ENCODE measurements around the gene MRPL2. TPM values are rescaled to one million over a fixed set of nuclear protein-coding genes. Genes with fewer than 3 reads are reported as not detected.

The MRPL2 gene
- total RNA-seq, 2 experiments from 2014 or later, result 42.8 to 48.0 TPM

DNA sequence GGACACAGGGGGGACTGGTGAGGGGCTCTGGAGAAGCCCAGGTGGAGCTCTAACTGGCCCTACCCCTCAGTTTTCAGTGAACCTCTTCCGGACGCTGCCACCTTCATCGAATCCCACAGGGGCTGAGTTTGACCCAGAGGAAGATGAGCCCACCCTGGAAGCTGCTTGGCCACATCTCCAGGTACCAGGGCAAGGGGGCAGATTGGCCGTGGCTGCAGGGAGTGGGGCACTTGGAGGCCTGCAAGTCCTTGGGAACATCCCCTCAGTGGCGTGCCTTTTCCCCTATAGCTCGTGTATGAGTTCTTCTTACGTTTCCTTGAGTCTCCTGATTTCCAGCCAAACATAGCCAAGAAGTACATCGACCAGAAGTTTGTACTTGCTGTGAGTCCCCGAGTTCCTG lies 52.1 kb downstream of the MRPL2 start:
- Histone ChIP-seq H3K27ac (ENCODE audit: low read depth in 1 of 2, low read length in 2 of 2) (no peak overlapping the region), H3K9me3 (ENCODE audit: control insufficient read depth in 1 of 2, insufficient read depth in 1 of 2, low read length in 2 of 2) (no peaks in the 10 kb centered on the region), H3K4me1 (ENCODE audit: insufficient read depth, low read length) (peaks cover 6% of the 10 kb centered on the region), H3K4me3 (ENCODE audit: low read length) (no peak overlapping the region), H3K27me3 (ENCODE audit: control insufficient read depth in 1 of 2, insufficient read depth in 2 of 2, low read length in 2 of 2) (no peaks in the 10 kb centered on the region), H3K36me3 (ENCODE audit: insufficient read depth, low read length) (peaks cover 62% of the 10 kb centered on the region)
- peaks cover 69% of the 10 kb centered on the region for H3K36me3 Mint-ChIP-seq (ENCODE audit: low read depth)
- ATAC-seq (ENCODE audit: poor library complexity) (no peak), DNase-seq (no peak)
- TF ChIP-seq, protein P1, sequence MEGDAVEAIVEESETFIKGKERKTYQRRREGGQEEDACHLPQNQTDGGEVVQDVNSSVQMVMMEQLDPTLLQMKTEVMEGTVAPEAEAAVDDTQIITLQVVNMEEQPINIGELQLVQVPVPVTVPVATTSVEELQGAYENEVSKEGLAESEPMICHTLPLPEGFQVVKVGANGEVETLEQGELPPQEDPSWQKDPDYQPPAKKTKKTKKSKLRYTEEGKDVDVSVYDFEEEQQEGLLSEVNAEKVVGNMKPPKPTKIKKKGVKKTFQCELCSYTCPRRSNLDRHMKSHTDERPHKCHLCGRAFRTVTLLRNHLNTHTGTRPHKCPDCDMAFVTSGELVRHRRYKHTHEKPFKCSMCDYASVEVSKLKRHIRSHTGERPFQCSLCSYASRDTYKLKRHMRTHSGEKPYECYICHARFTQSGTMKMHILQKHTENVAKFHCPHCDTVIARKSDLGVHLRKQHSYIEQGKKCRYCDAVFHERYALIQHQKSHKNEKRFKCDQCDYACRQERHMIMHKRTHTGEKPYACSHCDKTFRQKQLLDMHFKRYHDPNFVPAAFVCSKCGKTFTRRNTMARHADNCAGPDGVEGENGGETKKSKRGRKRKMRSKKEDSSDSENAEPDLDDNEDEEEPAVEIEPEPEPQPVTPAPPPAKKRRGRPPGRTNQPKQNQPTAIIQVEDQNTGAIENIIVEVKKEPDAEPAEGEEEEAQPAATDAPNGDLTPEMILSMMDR (IDR thresholded peaks at IDR 0.05), result no peak
- POLR2A ChIA-PET, result interaction anchor here (1.0 kb wide), 1 partner anchor 23 kb away, joined by 5 read pairs; the partner anchor contains the start of gene PPP2R5D
- peaks cover 2% of the 10 kb centered on the region for H3K4me1 Mint-ChIP-seq (ENCODE audit: low read depth)
- no peaks in the 10 kb centered on the region for H3K27me3 Mint-ChIP-seq
- H3K9me3 Mint-ChIP-seq, result no peaks in the 10 kb centered on the region
- CTCF ChIA-PET, result interaction anchor here (1.1 kb wide), 1 partner anchor 106 kb away, joined by 4 read pairs; no protein-coding TSS in a partner anchor
- no peak overlapping the region for H3K4me3 Mint-ChIP-seq
- H3K27ac Mint-ChIP-seq, result no peak overlapping the region
- intact Hi-C loops (cut with DNase I, micrococcal nuclease), result no loop called here

DNA sequence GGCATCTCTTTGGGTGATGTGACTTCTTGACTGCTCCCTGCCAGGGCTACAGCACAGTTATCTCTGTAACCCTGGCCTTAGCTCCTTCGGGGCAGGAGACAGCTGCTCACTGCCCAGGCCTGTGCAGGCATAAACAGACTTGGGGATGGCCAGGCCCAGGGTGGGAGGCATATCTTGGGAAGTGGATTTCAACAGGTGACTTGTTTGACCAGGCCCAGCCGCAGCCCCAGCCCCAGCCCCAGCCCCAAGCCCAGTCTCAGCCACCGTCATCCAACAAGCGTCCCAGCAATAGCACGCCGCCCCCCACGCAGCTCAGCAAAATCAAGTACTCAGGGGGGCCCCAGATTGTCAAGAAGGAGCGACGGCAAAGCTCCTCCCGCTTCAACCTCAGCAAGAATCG lies 53.0 kb downstream of the MRPL2 start:
- no peak overlapping the region for H3K4me3 ChIP-seq (ENCODE audit: low read length)
- H3K4me1 ChIP-seq (ENCODE audit: insufficient read depth, low read length), result no peaks in the 10 kb centered on the region
- ChIA-PET CTCF (interaction anchor here (1.1 kb wide), 1 partner anchor 105 kb away, joined by 4 read pairs; no protein-coding TSS in a partner anchor), POLR2A (interaction anchor here (0.6 to 1.5 kb wide), 2 partner anchors 76 to 416 kb away, joined by 3 read pairs; no protein-coding TSS in a partner anchor)
- intact Hi-C loops (cut with DNase I, micrococcal nuclease), result no loop called here
- H3K27ac ChIP-seq (ENCODE audit: low read depth in 1 of 2, low read length in 2 of 2), result no peak overlapping the region
- no peaks in the 10 kb centered on the region for H3K27me3 Mint-ChIP-seq
- ATAC-seq (ENCODE audit: poor library complexity) (no peak), DNase-seq (no peak)
- TF ChIP-seq, protein P1 (IDR thresholded peaks at IDR 0.05), result no peak
- no peaks in the 10 kb centered on the region for H3K27me3 ChIP-seq (ENCODE audit: control insufficient read depth in 1 of 2, insufficient read depth in 2 of 2, low read length in 2 of 2)
- peaks cover 56% of the 10 kb centered on the region for H3K36me3 ChIP-seq (ENCODE audit: insufficient read depth, low read length)
- no peaks in the 10 kb centered on the region for H3K9me3 Mint-ChIP-seq
- no peaks in the 10 kb centered on the region for H3K9me3 ChIP-seq (ENCODE audit: control insufficient read depth in 1 of 2, insufficient read depth in 1 of 2, low read length in 2 of 2)
- no peak overlapping the region for H3K27ac Mint-ChIP-seq
- no peak overlapping the region for H3K4me3 Mint-ChIP-seq
- H3K4me1 Mint-ChIP-seq (ENCODE audit: low read depth), result no peaks in the 10 kb centered on the region
- H3K36me3 Mint-ChIP-seq (ENCODE audit: low read depth), result peaks cover 60% of the 10 kb centered on the region

DNA sequence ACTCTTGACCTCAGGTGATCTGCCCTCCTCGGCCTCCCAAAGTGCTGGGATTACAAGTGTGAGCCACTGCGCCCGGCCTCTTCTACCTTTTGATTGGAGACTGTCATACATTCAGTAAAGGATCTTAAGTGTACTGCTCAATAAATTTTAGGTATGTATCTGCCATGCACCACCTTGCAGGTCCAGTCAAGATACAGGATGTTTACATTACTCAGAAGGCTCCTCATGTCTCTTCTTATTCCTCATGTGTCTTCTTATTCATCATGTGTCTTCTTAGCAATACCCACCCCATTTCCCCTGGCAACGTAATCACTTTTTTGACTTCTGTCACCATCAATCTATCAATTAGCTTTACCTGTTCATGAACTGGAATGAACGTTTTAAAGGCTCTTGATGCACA lies 53.4 kb downstream of the MRPL2 start:
- Histone ChIP-seq H3K4me3 (ENCODE audit: low read length) (no peak overlapping the region), H3K36me3 (ENCODE audit: insufficient read depth, low read length) (peaks cover 52% of the 10 kb centered on the region), H3K4me1 (ENCODE audit: insufficient read depth, low read length) (no peaks in the 10 kb centered on the region), H3K27me3 (ENCODE audit: control insufficient read depth in 1 of 2, insufficient read depth in 2 of 2, low read length in 2 of 2) (no peaks in the 10 kb centered on the region), H3K9me3 (ENCODE audit: control insufficient read depth in 1 of 2, insufficient read depth in 1 of 2, low read length in 2 of 2) (no peaks in the 10 kb centered on the region), H3K27ac (ENCODE audit: low read depth in 1 of 2, low read length in 2 of 2) (no peak overlapping the region)
- no peaks in the 10 kb centered on the region for H3K4me1 Mint-ChIP-seq (ENCODE audit: low read depth)
- H3K27ac Mint-ChIP-seq, result no peak overlapping the region
- TF ChIP-seq, protein P1 (IDR thresholded peaks at IDR 0.05), result no peak
- DNase-seq (no peak), ATAC-seq (ENCODE audit: poor library complexity) (no peak)
- intact Hi-C loops (cut with DNase I, micrococcal nuclease), result no loop called here
- H3K9me3 Mint-ChIP-seq, result no peaks in the 10 kb centered on the region
- H3K27me3 Mint-ChIP-seq, result no peaks in the 10 kb centered on the region
- peaks cover 61% of the 10 kb centered on the region for H3K36me3 Mint-ChIP-seq (ENCODE audit: low read depth)
- ChIA-PET POLR2A (interaction anchor here (0.6 to 1.5 kb wide), 2 partner anchors 76 to 416 kb away, joined by 3 read pairs; no protein-coding TSS in a partner anchor), CTCF (no interaction called here)
- no peak overlapping the region for H3K4me3 Mint-ChIP-seq

Other genes with a start within 250 kb of the MRPL2 start
- 10 to 100 TPM; 76.1 TPM for gene RPL7L1, start 179.8 kb downstream of the MRPL2 start, total RNA-seq
- not detected for gene PTCRA, start 143.4 kb downstream of the MRPL2 start, total RNA-seq
- gene CNPY3, start 130.0 kb downstream of the MRPL2 start, total RNA-seq, result 10 to 100 TPM; 41.2 to 43.8 TPM
- gene GNMT, start 98.7 kb downstream of the MRPL2 start, total RNA-seq, result 1 to 10 TPM; 1.2 to 2.1 TPM
- 10 to 100 TPM; 12.8 to 13.6 TPM for gene PEX6, start 80.3 kb downstream of the MRPL2 start, total RNA-seq
- 10 to 100 TPM; 15.3 to 17.5 TPM for gene PPP2R5D, start 74.9 kb downstream of the MRPL2 start, total RNA-seq
- 10 to 100 TPM; 13.6 to 17.0 TPM for gene MEA1, start 45.5 kb downstream of the MRPL2 start, total RNA-seq
- gene KLHDC3, start 45.2 kb downstream of the MRPL2 start, total RNA-seq, result 10 to 100 TPM; 21.0 to 22.3 TPM
- 10 to 100 TPM; 17.2 to 17.7 TPM for gene RRP36, start 37.8 kb downstream of the MRPL2 start, total RNA-seq
- 1 to 10 TPM; 5.9 to 6.9 TPM for gene CUL7, start 5.6 kb downstream of the MRPL2 start, total RNA-seq
- 10 to 100 TPM; 39.6 to 40.8 TPM for gene KLC4, start 197 bp upstream of the MRPL2 start, total RNA-seq
- 1 to 10 TPM; 1.2 to 1.6 TPM for gene PTK7, start 16.9 kb upstream of the MRPL2 start, total RNA-seq
- gene SRF, start 111.8 kb upstream of the MRPL2 start, total RNA-seq, result 10 to 100 TPM; 22.8 to 23.7 TPM
- 10 to 100 TPM; 75.5 to 79.2 TPM for gene CUL9, start 122.8 kb upstream of the MRPL2 start, total RNA-seq
- 10 to 100 TPM; 27.3 to 30.6 TPM for gene DNPH1, start 170.0 kb upstream of the MRPL2 start, total RNA-seq
- gene TTBK1, start 184.0 kb upstream of the MRPL2 start, total RNA-seq, result not detected
- gene SLC22A7, start 238.8 kb upstream of the MRPL2 start, total RNA-seq, result not detected
- 1 to 10 TPM; 1.8 to 2.0 TPM for gene CRIP3, start 249.4 kb upstream of the MRPL2 start, total RNA-seq

Measured in CD4-positive, alpha-beta T cell (primary cell).